Mesenteric fat pad (tissue), 1 donor: ENCODE results near the gene NKX6-2. TPM values are rescaled to one million over a fixed set of nuclear protein-coding genes. Genes with fewer than 3 reads are reported as not detected.

Source experiments
- DNase-seq: peaks from one replicate; pipeline ENCODE4 v3.0.0-alpha.2; 2020; ENCODE audit warnings: low spot score
- total RNA-seq: library from RNA; stranded (reverse); fragmentation: NEBNext Ultra II Directional; extraction: Animal tissue kit (Norgen Biotek cat#: 25700); gene quantifications from one replicate; pipeline ENCODE4 v1.2.1, GENCODE V29; 2021
- donor health status: DM: yes; HTN: yes; CAD: no.

Gene NKX6-2
- total RNA-seq, 1 donor from 2014 or later = not detected

DNA sequence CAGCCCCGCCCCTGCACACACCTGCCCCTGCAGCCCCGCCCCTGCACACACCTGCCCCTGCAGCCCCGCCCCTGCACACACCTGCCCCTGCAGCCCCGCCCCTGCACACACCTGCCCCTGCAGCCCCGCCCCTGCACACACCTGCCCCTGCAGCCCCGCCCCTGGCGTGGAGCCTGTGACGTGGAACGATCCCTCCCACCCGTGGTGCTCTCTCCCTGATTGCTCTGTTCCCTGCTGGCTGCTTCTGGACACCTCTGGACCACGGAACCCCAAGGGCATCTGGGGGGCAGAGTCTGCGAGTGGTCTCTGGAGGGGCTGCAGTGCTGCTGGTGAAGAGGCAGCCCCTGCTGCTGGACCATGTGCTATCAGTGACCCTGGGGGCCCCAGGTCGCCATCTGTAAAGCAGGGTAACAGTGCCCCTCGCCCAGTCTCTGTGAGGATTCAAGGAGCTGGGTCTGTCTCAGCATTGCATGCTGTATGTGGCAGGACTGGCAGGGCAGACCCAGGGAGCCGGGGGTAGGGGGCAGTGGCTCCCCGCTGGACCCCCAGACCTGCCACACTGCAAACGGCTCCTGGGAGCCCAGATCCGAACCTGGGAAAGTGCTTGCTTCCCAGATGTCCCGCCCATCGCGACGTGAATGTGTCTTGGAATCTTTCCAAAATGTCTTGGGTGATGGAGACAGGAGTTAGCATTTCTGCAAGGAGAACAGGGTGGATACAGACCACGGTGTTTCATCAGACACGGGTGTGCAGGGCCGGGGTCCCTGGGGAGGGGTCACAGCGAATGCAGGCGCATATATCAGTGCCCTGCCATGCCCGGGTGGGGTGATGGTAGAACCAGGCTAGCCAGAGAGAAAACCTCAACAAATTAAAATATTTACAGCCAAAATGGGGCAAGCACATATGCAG is 27.9 kb upstream of the NKX6-2 start:
- DNase-seq = no peak

DNA sequence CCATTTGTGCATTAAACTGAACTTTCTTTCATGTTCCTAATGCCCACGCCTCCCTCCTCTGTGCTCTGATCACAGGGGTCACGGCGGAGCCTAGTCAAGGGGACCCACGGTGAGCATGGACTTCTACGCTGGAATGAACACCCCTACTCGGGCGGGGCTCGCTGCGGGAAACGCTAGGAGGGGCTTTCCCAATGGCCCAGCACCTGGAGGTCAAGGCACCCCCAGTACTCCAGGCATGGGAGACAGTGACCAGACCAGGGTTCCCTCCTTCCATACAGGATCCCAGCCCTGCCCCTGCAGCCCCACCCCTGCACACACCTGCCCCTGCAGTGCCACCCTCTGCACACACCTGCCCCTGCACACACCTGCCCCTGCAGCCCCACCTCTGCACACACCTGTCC is 27.1 kb upstream of the NKX6-2 start:
- no peak for DNase-seq

DNA sequence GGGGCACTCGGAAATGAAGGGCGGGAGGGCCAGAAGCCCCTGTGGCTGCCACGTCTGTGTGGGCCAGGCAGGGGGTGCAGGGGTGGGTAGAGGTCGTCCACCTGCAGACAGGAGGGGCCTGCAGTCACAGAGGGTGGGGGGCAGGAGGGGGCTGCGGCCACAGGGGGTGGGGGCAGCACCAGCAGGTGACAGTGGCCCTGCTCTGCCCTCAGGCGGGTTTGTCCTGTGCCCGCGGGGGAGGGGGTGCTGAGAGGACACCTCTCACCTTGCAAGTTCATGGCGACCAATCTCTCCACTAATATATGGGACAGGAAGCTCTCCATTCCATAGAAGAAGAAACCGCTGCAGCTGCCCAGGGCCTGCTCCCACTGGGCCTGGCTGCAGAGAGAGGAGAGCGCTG is 26.6 kb upstream of the NKX6-2 start:
- no peak for DNase-seq

DNA sequence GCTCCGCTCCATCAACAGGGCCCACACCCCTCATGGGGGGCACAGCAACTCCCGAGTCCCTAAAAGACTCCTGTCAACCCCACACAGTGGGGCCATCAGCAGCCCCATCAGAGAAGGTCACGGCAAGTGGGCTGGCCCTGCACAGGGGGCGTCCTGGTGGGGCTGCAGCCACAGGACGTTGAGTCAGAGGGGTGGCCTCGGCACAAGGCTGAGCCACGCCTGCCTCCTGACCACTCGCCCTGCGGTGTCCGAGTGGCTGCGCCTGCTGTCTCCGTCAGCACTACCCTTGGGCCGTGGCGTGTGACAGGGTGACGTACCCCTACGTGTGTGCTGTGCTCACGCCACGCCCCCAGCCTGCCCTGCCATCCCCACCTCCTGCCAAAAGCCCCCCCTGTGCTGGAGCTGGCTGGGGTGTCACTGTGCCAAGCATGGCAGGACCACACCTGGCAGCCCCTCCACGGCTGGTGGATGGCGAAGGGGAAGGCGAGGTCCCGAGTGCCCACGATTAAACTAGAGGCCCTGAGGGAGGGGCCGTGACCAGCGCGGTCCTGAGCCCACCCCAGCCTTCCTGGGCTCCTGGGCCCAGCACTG is 26.0 kb upstream of the NKX6-2 start:
- DNase-seq = no peak

- DNase-seq = no peak
These were observed 25.1 kb upstream of the NKX6-2 start for GRCh38 chr10:132810807-132811700.

GRCh38 chr10:132810141-132810806 is 24.3 kb upstream of the NKX6-2 start:
- DNase-seq = no peak

GRCh38 chr10:132809232-132810140 is 23.5 kb upstream of the NKX6-2 start:
- no peak for DNase-seq

- no peak for DNase-seq
These were observed 22.7 kb upstream of the NKX6-2 start for GRCh38 chr10:132808383-132809231.

- DNase-seq = no peak
These were observed 21.7 kb upstream of the NKX6-2 start for GRCh38 chr10:132807621-132808049.

DNA sequence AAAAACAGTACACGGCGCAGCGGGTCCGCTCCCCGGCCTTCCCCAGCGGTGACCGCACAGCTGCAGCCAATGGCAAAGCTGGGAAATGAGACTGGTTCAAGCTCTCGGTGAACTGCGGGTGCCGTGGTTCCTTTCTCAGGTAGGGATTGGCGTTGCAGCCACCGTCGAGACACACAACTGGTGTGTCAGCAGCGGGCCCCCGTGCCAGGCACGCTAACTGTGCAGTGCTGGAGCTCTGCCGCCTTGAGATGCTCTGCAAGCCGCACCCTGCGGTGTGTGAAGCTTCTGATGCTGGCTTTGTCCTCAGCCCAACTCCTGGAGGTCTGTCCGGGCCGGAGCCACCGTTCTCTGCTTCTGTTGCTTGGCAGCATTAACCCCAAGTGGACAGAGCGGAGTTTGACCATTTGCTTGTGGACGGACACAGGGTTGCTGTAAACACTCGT is 20.6 kb upstream of the NKX6-2 start:
- DNase-seq = no peak

- no peak for DNase-seq
These were observed 20.2 kb upstream of the NKX6-2 start for GRCh38 chr10:132806110-132806509.

GRCh38 chr10:132805599-132805998 is 19.7 kb upstream of the NKX6-2 start:
- no peak for DNase-seq

DNA sequence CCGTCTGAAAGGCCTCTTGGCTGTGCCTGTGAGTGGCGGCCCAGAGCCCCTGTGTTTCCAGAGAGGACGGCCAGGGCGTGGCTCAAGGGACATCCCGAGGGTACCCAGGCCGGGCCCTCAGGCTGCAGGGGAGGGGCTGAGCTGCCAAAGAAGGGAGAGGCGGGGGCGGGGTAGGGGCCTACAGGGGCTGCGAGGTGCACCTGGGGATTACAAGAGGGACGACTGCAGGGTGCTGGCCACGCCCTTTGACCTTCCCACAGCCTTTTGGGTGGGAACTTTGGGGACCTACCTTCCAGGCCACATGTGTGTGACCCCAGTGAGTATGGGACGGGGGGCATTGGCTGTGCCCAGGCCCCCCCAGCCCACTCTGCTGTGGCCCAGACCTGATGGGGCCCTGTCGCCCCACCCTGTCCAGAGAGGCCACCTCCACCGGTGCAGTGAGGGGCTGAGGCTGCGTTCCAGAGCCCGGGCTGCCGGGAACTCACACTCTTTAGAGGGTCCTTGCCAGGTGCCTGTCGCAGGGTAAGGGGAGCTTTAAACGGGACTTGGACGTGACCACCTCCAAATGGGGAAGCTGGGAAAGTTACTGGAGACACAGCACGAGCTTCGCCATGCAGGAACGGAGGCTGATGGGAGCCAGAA is 19.0 kb upstream of the NKX6-2 start:
- no peak for DNase-seq

DNA sequence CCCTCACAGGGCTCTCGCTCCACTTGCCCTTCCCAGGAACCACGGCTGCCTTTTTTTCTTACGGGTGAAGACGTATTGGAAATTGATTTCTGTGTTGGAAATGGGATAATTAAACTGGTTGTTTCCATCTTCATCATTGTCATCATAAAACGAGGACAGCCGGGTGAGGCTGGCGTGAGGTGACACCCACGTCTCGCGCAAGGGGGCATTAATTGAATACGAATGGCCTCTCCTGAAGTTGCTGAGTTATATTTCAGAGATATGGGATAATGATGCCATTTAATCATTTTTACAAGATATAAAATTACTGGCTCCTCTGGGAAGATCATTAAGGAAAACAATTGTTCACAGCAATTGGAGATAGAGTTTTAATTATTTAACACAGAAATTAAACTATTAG is 18.3 kb upstream of the NKX6-2 start:
- no peak for DNase-seq

- no peak for DNase-seq
These were observed 17.7 kb upstream of the NKX6-2 start for GRCh38 chr10:132803416-132804210.

DNA sequence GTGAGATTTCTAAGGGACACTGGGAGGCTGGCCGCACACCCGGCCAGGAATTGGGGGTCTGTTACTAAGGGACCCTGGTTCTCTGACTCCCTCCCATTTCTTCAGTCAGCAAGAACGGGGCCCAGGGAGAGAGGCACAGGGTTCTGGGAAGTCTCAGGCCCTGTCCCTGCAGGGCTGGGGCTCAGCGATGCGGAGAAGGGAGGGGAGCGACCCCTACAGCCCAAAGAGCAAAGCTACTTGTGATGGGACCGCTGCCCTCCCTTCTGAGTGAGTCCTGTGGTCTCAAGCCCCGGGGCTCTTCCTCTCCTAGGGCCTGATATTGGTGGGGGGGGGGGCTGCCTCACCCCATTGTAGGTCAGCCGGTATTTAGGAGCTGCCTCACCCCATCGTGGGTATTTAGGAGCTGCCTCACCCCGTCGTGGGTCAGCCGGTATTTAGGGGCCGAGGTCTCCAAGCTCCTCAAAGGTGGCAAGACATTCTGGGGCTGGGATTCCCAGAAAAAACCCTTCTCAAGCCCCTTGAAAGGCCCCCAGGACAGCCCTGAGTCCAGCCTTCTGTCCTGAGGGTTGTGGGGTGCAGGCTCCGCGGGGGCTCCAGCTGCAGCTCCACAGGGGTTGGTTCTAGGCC is 16.9 kb upstream of the NKX6-2 start:
- DNase-seq = no peak

DNA sequence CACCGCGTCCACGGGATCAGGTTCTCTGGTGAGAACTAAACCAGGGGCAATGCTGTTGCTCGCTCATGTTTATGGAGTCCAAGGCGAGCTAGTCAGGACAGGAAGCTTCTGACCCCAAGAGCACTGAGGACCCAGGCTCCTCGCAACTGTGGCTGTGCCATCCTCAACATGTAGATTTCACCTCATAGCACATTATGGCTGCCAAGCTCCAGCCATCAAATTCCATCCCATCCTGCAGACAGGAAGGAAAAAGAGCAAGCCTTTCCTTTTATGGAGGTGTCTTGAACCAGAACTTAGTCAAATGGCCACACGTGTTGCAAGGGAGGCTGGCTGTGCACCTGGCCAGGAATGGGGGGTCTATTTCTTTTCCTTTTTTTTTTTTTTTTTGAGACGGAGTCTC is 16.1 kb upstream of the NKX6-2 start:
- DNase-seq = no peak
